ENCODE results near the gene LGALS13.

LGALS13 gene

DNA sequence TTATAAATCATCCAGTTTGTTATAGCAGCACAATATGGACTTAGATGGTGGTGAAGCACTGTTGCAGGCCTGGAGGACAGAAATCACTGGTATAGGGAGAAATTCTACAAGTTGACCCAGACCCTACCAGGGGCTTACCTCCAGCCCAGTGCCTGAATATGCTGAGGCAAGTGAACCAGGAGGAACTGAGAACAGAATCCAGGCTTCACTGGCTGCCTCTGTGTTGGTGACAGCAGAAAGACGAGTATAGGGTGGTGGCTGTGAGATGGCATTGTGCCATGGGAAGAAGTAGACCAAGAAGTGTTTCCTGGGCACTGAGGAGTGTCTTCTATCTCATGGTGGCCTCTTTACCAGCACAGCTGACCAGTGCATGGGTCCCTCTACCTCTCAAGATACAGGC is 46.4 kb upstream of the LGALS13 start:
- H3K79me2 ChIP-seq (ENCODE audit: insufficient read depth, low read length), result no peaks in the 10 kb centered on the region
- no peak overlapping the region for H3K9ac ChIP-seq (ENCODE audit: low read depth, low read length)
- peaks cover 9% of the 10 kb centered on the region for H3K27me3 ChIP-seq (ENCODE audit: insufficient read depth, low read length, poor library complexity)
- TF ChIP-seq EZH2 (IDR thresholded peaks at IDR 0.05; ENCODE audit: borderline replicate concordance, low read depth, low read length, severe bottlenecking), result no peak
- TF ChIP-seq, protein P1, sequence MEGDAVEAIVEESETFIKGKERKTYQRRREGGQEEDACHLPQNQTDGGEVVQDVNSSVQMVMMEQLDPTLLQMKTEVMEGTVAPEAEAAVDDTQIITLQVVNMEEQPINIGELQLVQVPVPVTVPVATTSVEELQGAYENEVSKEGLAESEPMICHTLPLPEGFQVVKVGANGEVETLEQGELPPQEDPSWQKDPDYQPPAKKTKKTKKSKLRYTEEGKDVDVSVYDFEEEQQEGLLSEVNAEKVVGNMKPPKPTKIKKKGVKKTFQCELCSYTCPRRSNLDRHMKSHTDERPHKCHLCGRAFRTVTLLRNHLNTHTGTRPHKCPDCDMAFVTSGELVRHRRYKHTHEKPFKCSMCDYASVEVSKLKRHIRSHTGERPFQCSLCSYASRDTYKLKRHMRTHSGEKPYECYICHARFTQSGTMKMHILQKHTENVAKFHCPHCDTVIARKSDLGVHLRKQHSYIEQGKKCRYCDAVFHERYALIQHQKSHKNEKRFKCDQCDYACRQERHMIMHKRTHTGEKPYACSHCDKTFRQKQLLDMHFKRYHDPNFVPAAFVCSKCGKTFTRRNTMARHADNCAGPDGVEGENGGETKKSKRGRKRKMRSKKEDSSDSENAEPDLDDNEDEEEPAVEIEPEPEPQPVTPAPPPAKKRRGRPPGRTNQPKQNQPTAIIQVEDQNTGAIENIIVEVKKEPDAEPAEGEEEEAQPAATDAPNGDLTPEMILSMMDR (IDR thresholded peaks at IDR 0.05; ENCODE audit: borderline replicate concordance, extremely low read depth, low read length, poor library complexity, severe bottlenecking), result no peak
- no peaks in the 10 kb centered on the region for H4K20me1 ChIP-seq (ENCODE audit: insufficient read depth, low read length)
- no peaks in the 10 kb centered on the region for H3K9me3 ChIP-seq (ENCODE audit: insufficient read depth, low read length, severe bottlenecking)
- no peak overlapping the region for H3K27ac ChIP-seq (ENCODE audit: low read length)
- no peak overlapping the region for H3K4me2 ChIP-seq (ENCODE audit: insufficient read depth, low read length)
- no peak overlapping the region for H3K4me3 ChIP-seq (ENCODE audit: low read depth in 1 of 2, low read length in 2 of 2)
- ATAC-seq (ENCODE audit: insufficient read depth, low read depth) (no peak), DNase-seq (no peak)
- peaks cover 3% of the 10 kb centered on the region; the same call in 1 of the 2 replicates for H3K4me1 ChIP-seq (ENCODE audit: insufficient read depth, low read length)
- no peaks in the 10 kb centered on the region for H3K36me3 ChIP-seq (ENCODE audit: insufficient read depth, low read length)
- no peak overlapping the region for H2AFZ ChIP-seq (ENCODE audit: low read depth, low read length)

DNA sequence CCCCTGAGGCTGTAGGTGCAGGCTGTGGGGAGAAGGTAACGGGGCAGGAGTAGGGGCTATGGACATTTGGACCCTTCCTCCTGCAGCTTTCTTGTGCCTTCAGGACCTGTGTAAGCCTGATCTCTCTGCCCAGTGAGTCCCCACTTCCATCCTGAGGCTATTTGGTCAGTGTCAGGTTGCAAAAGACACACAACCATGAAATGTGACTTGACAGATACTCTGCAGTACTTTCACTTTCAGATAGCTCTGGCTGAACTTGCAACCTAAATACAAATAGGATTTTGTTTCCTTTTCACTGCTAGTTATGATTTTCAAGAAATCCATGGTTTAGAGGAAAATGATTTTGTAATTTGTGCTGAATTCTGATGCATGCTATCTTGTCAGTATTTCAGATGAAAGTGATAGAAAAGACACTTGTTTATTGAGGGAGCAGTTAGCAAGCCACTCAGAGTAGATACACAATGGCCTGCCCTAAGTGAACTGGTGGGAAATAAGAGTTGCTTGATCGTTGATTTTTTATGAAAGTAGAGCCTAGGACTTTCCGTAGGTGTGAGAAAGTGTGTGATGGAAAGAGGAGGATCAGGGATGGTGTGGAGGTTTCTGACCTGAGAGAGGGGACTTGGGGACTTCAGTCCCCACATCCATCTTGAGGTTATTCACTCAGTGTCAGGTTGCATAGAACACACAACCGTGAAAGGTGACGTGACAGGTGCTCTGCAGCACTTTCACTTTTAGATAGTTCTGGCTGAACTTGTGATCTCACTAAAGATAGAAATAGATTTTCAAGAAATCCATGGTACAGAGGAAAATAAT is 44.3 kb upstream of the LGALS13 start:
- Histone ChIP-seq H4K20me1 (ENCODE audit: insufficient read depth, low read length) (no peaks in the 10 kb centered on the region), H3K79me2 (ENCODE audit: insufficient read depth, low read length) (no peaks in the 10 kb centered on the region), H3K4me2 (ENCODE audit: insufficient read depth, low read length) (peak overlapping the region; percentile 34; the same call in 1 of the 2 replicates), H2AFZ (ENCODE audit: low read depth, low read length) (no peak overlapping the region), H3K4me3 (ENCODE audit: low read depth in 1 of 2, low read length in 2 of 2) (no peak overlapping the region), H3K27me3 (ENCODE audit: insufficient read depth, low read length, poor library complexity) (peaks cover 6% of the 10 kb centered on the region), H3K9ac (ENCODE audit: low read depth, low read length) (no peak overlapping the region), H3K9me3 (ENCODE audit: insufficient read depth, low read length, severe bottlenecking) (no peaks in the 10 kb centered on the region), H3K4me1 (ENCODE audit: insufficient read depth, low read length) (peaks cover 3% of the 10 kb centered on the region; the same call in 1 of the 2 replicates), H3K36me3 (ENCODE audit: insufficient read depth, low read length) (no peaks in the 10 kb centered on the region), H3K27ac (ENCODE audit: low read length) (no peak overlapping the region)
- no peak for DNase-seq
- TF ChIP-seq EZH2 (IDR thresholded peaks at IDR 0.05; ENCODE audit: borderline replicate concordance, low read depth, low read length, severe bottlenecking), result no peak
- TF ChIP-seq, protein P1 (IDR thresholded peaks at IDR 0.05; ENCODE audit: borderline replicate concordance, extremely low read depth, low read length, poor library complexity, severe bottlenecking), result no peak
- 0 out of 3 replicates have a peak, but pooled peaks have one; percentile 39 for ATAC-seq (ENCODE audit: insufficient read depth, low read depth)

DNA sequence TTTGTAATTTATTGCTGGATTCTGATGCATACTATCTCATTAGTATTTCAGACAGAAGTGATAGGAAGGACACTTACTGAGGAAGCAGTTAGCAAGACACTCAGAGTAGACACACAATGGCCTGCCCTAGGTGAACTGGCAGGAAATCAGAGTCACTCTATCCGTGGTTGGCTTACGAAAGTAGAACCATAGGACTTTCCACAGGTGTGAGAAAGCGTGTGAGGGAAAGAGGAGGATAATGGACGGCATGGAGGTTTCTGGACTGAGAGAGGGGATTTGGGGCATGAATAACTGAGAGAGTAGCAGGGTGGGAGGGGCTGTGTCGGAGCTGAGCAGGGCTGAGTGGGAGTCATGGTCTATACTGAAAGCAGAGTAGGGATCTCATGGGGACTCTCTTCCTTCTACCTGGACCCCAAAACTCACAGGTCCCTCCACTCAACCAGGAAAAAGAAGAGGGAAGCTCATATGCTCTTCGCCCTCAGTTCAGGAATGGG is 43.7 kb upstream of the LGALS13 start:
- no peak for DNase-seq
- Histone ChIP-seq H3K27me3 (ENCODE audit: insufficient read depth, low read length, poor library complexity) (no peaks in the 10 kb centered on the region), H3K4me3 (ENCODE audit: low read depth in 1 of 2, low read length in 2 of 2) (no peak overlapping the region), H3K9me3 (ENCODE audit: insufficient read depth, low read length, severe bottlenecking) (no peaks in the 10 kb centered on the region), H2AFZ (ENCODE audit: low read depth, low read length) (no peak overlapping the region), H3K9ac (ENCODE audit: low read depth, low read length) (no peak overlapping the region), H3K27ac (ENCODE audit: low read length) (no peak overlapping the region), H3K79me2 (ENCODE audit: insufficient read depth, low read length) (no peaks in the 10 kb centered on the region), H3K4me1 (ENCODE audit: insufficient read depth, low read length) (peaks cover 3% of the 10 kb centered on the region; the same call in 1 of the 2 replicates), H3K36me3 (ENCODE audit: insufficient read depth, low read length) (no peaks in the 10 kb centered on the region), H3K4me2 (ENCODE audit: insufficient read depth, low read length) (no peak overlapping the region), H4K20me1 (ENCODE audit: insufficient read depth, low read length) (no peaks in the 10 kb centered on the region)
- TF ChIP-seq, protein P1 (IDR thresholded peaks at IDR 0.05; ENCODE audit: borderline replicate concordance, extremely low read depth, low read length, poor library complexity, severe bottlenecking), result no peak
- no peak for TF ChIP-seq EZH2 (IDR thresholded peaks at IDR 0.05; ENCODE audit: borderline replicate concordance, low read depth, low read length, severe bottlenecking)
- no peak for ATAC-seq (ENCODE audit: insufficient read depth, low read depth)

Data from DND-41 (cell line).